Measurements from ENCODE around the gene PLD1. TPM values are rescaled to one million over a fixed set of nuclear protein-coding genes. Genes with fewer than 3 reads are reported as not detected.
"Not testable (repeated sequence)": the region's sequence is repeated elsewhere in the genome, so short reads cannot be mapped to it uniquely, and the experiment has no call there.

PLD1 gene
- total RNA-seq, 1 donor from 2014 or later, result 81.0 TPM

GRCh38 chr3:171565481-171566058 is 244.7 kb downstream of the PLD1 start:
- no peak for DNase-seq (ENCODE audit: low read depth, low spot score)

GRCh38 chr3:171564748-171565480 is 245.4 kb downstream of the PLD1 start:
- no peak for DNase-seq (ENCODE audit: low read depth, low spot score)

- no peak for DNase-seq (ENCODE audit: low read depth, low spot score)
Measured at GRCh38 chr3:171563298-171563697, 247.0 kb downstream of the PLD1 start.

- DNase-seq (ENCODE audit: low read depth, low spot score), result not testable (repeated sequence)
Measured at GRCh38 chr3:171562459-171562858, 247.8 kb downstream of the PLD1 start.

GRCh38 chr3:171561596-171562323 is 248.5 kb downstream of the PLD1 start:
- no peak for DNase-seq (ENCODE audit: low read depth, low spot score)

GRCh38 chr3:171559586-171559985 is 250.7 kb downstream of the PLD1 start:
- no peak for DNase-seq (ENCODE audit: low read depth, low spot score)

GRCh38 chr3:171558188-171558696 is 252.0 kb downstream of the PLD1 start:
- no peak for DNase-seq (ENCODE audit: low read depth, low spot score)

- no peak for DNase-seq (ENCODE audit: low read depth, low spot score)
Measured at GRCh38 chr3:171557173-171557572, 253.1 kb downstream of the PLD1 start.

GRCh38 chr3:171556574-171557145 is 253.6 kb downstream of the PLD1 start:
- DNase-seq (ENCODE audit: low read depth, low spot score), result no peak

- no peak for DNase-seq (ENCODE audit: low read depth, low spot score)
Measured at GRCh38 chr3:171556148-171556547, 254.1 kb downstream of the PLD1 start.

- no peak for DNase-seq (ENCODE audit: low read depth, low spot score)
Measured at GRCh38 chr3:171553086-171553485, 257.2 kb downstream of the PLD1 start.

- DNase-seq (ENCODE audit: low read depth, low spot score), result no peak
Measured at GRCh38 chr3:171552531-171552930, 257.8 kb downstream of the PLD1 start.

- no peak for DNase-seq (ENCODE audit: low read depth, low spot score)
Measured at GRCh38 chr3:171551296-171551695, 259.0 kb downstream of the PLD1 start.

Other genes with a start within 250 kb of the PLD1 start
- gene TMEM212, start 32.9 kb upstream of the PLD1 start, total RNA-seq, result not detected in 2 replicates
- gene FNDC3B, start 229.1 kb upstream of the PLD1 start, total RNA-seq, result 106 and 147 TPM in 2 replicates

Data from pulmonary artery endothelial cell (primary cell).